Left ventricle myocardium inferior (tissue), 1 donor: ENCODE results near the gene GNPTG. TPM values are rescaled to one million over a fixed set of nuclear protein-coding genes. Genes with fewer than 3 reads are reported as not detected.

ENCODE experiments used
- DNase-seq: peaks from one replicate; pipeline ENCODE4 v3.0.0-alpha.2; 2020
- H3K27ac ChIP-seq: fragments of 200-600 bp; replicated peaks from 2 replicates; pipeline ENCODE4 v1.8.0; 2021
- H3K27me3 ChIP-seq: fragments of 200-600 bp; 2 replicates; pipeline ENCODE4 v1.8.0; 2021; ENCODE audit warnings: low read depth
- H3K36me3 ChIP-seq: fragments of 200-600 bp; 2 replicates; pipeline ENCODE4 v1.8.0; 2021
- H3K4me1 ChIP-seq: fragments of 200-600 bp; 2 replicates; pipeline ENCODE4 v1.8.0; 2021
- H3K4me3 ChIP-seq: fragments of 200-600 bp; 2 replicates; pipeline ENCODE4 v1.8.0; 2021; ENCODE audit warnings: mild to moderate bottlenecking, moderate library complexity
- H3K9me3 ChIP-seq: fragments of 200-600 bp; replicated peaks from 2 replicates; pipeline ENCODE4 v1.8.0; 2021
- CTCF ChIP-seq: fragments of 200-600 bp; IDR thresholded peaks from 2 replicates; pipeline ENCODE4 v1.8.0; 2021; ENCODE audit warnings: antibody characterized with exemption, mild to moderate bottlenecking, borderline replicate concordance
- intact Hi-C: fragments of 100-400 bp; cut with micrococcal nuclease; formaldehyde crosslinking; loops from one replicate; pipeline ENCODE4 v1.11.0; 2022
- total RNA-seq: library from RNA; stranded (reverse); fragmentation: NEBNext Ultra II Directional; extraction: Animal tissue kit (Norgen Biotek cat#: 25700); gene quantifications from one replicate; pipeline ENCODE4 v1.2.1, GENCODE V29; 2021
- donor health status: DM: no; HTN: yes; CAD: no; lungs with severe emphysema.

Gene GNPTG
- total RNA-seq, 1 donor from 2014 or later, result 31.8 TPM

- intact Hi-C loops, result no loop called here
- no peak for DNase-seq
Observed at GRCh38 chr16:1345651-1346421, 5.9 kb upstream of the GNPTG start.

GRCh38 chr16:1346422-1347285 lies 5.1 kb upstream of the GNPTG start:
- Histone ChIP-seq H3K4me3 (no peak overlapping the region), H3K9me3 (no peaks in the 10 kb centered on the region), H3K27ac (no peak overlapping the region), H3K36me3 (peaks cover 27% of the 10 kb centered on the region), H3K27me3 (no peaks in the 10 kb centered on the region), H3K4me1 (peaks cover 30% of the 10 kb centered on the region)
- no peak for DNase-seq
- no peak for TF ChIP-seq CTCF
- intact Hi-C loops, result no loop called here

More at GRCh38 chr16:1345651-1346421, 5.9 kb upstream of the GNPTG start:
- Histone ChIP-seq H3K9me3 (no peaks in the 10 kb centered on the region), H3K4me3 (no peak overlapping the region), H3K36me3 (peaks cover 27% of the 10 kb centered on the region), H3K27me3 (no peaks in the 10 kb centered on the region), H3K27ac (no peak overlapping the region), H3K4me1 (peaks cover 22% of the 10 kb centered on the region)
- no peak for TF ChIP-seq CTCF

GRCh38 chr16:1347286-1347855 lies 4.4 kb upstream of the GNPTG start:
- no peak for DNase-seq
- intact Hi-C loops, result no loop called here
- Histone ChIP-seq H3K4me3 (no peak overlapping the region), H3K36me3 (peaks cover 27% of the 10 kb centered on the region), H3K27me3 (no peaks in the 10 kb centered on the region), H3K4me1 (peaks cover 34% of the 10 kb centered on the region), H3K9me3 (no peaks in the 10 kb centered on the region), H3K27ac (no peak overlapping the region)
- TF ChIP-seq CTCF, result no peak

GRCh38 chr16:1347962-1348361 lies 3.8 kb upstream of the GNPTG start:
- DNase-seq, result no peak
- intact Hi-C loops, result no loop called here
- Histone ChIP-seq H3K4me1 (peaks cover 36% of the 10 kb centered on the region), H3K9me3 (no peaks in the 10 kb centered on the region), H3K27me3 (no peaks in the 10 kb centered on the region), H3K4me3 (no peak overlapping the region), H3K36me3 (peaks cover 27% of the 10 kb centered on the region), H3K27ac (no peak overlapping the region)
- TF ChIP-seq CTCF, result no peak

- intact Hi-C loops, result no loop called here
Observed at GRCh38 chr16:1348441-1348840, 3.3 kb upstream of the GNPTG start.

More at GRCh38 chr16:1348441-1348840, 3.3 kb upstream of the GNPTG start:
- no peaks in the 10 kb centered on the region for H3K27me3 ChIP-seq
- no peaks in the 10 kb centered on the region for H3K9me3 ChIP-seq
- H3K36me3 ChIP-seq, result peaks cover 27% of the 10 kb centered on the region
- H3K4me1 ChIP-seq, result peaks cover 37% of the 10 kb centered on the region
- no peak overlapping the region for H3K4me3 ChIP-seq
- no peak for TF ChIP-seq CTCF
- H3K27ac ChIP-seq, result no peak overlapping the region
- DNase-seq, result no peak
